Ascending aorta (tissue), 2 donors: ENCODE measurements around the gene WTAP. TPM values are rescaled to one million over a fixed set of nuclear protein-coding genes. Genes with fewer than 3 reads are reported as not detected.
A peak's percentile ranks its signal among the peaks of the same experiment; 100 is the strongest.
"Not testable (repeated sequence)": the region's sequence is repeated elsewhere in the genome, so short reads cannot be mapped to it uniquely, and the experiment has no call there.

Experiments
- DNase-seq, 2 donors: peaks; one replicate each; pipeline ENCODE4 v3.0.0-alpha.2; 2019; ENCODE audit warnings: low spot score in 2 of 2
- H3K27ac ChIP-seq, 2 donors: fragments of 200-600 bp; sonication (generic); one replicate each; pipeline ENCODE4 v1.5.1; 2016 to 2017; ENCODE audit warnings: mild to moderate bottlenecking in 1 of 2
- H3K27me3 ChIP-seq: fragments of 200-600 bp; sonication (generic); one replicate; pipeline ENCODE4 v1.5.1; 2017
- H3K36me3 ChIP-seq, 2 donors: fragments of 200-600 bp; sonication (generic); one replicate each; pipeline ENCODE4 v1.5.1; 2016
- H3K4me1 ChIP-seq, 2 donors: fragments of 200-600 bp; sonication (generic); one replicate each; pipeline ENCODE4 v1.5.1; 2016 to 2017; ENCODE audit warnings: mild to moderate bottlenecking in 1 of 2
- H3K4me3 ChIP-seq, 2 donors: fragments of 200-600 bp; sonication (generic); one replicate each; pipeline ENCODE4 v1.5.1; 2016 to 2017; ENCODE audit warnings: mild to moderate bottlenecking in 1 of 2
- H3K9me3 ChIP-seq, 2 donors: fragments of 200-600 bp; sonication (generic); one replicate each; pipeline ENCODE4 v1.5.1; 2016
- CTCF ChIP-seq, 3 experiments: fragments of 200-600 bp in 2 of 3; fragments of 450-650 bp in 1 of 3; sonication (generic) in 2 of 3; IDR thresholded peaks; one replicate each; pipeline ENCODE4 v1.5.1; 2016 to 2019; ENCODE audit warnings: antibody characterized with exemption in 3 of 3, mild to moderate bottlenecking in 1 of 3, moderate library complexity in 1 of 3
- intact Hi-C: fragments of 100-400 bp; cut with DNase I; formaldehyde crosslinking; loops from one replicate; pipeline ENCODE4 v1.15.1; 2023
- total RNA-seq: library from RNA; depleted of rRNA; stranded (reverse); fragments of >200 nt; gene quantifications from one replicate; pipeline ENCODE4 v1.1.0, GENCODE V29; 2016

The WTAP gene
- total RNA-seq, 1 donor from 2014 or later = 44.6 TPM

GRCh38 chr6:159686703-159687102, 40.6 kb upstream of the WTAP start:
- Histone ChIP-seq H3K27me3 (no peaks in the 10 kb centered on the region), H3K27ac (no peak overlapping the region), H3K4me3 (no peak overlapping the region), H3K36me3 (peaks cover 41 to 75% of the 10 kb centered on the region in 2 donors), H3K9me3 (no peaks in the 10 kb centered on the region), H3K4me1 (peaks cover 0 to 3% of the 10 kb centered on the region in 2 donors)
- DNase-seq = no peak
- intact Hi-C loops = no loop called here
- no peak for TF ChIP-seq CTCF (IDR thresholded peaks at IDR 0.05)

- Histone ChIP-seq H3K9me3 (no peaks in the 10 kb centered on the region), H3K27ac (no peak overlapping the region), H3K4me3 (no peak overlapping the region), H3K27me3 (no peaks in the 10 kb centered on the region), H3K36me3 (peaks cover 38 to 69% of the 10 kb centered on the region in 2 donors), H3K4me1 (peaks cover 3 to 8% of the 10 kb centered on the region in 2 donors)
- no peak for TF ChIP-seq CTCF (IDR thresholded peaks at IDR 0.05)
- no peak for DNase-seq
- intact Hi-C loops = no loop called here
Observed at GRCh38 chr6:159687341-159687740, 40.0 kb upstream of the WTAP start.

DNA sequence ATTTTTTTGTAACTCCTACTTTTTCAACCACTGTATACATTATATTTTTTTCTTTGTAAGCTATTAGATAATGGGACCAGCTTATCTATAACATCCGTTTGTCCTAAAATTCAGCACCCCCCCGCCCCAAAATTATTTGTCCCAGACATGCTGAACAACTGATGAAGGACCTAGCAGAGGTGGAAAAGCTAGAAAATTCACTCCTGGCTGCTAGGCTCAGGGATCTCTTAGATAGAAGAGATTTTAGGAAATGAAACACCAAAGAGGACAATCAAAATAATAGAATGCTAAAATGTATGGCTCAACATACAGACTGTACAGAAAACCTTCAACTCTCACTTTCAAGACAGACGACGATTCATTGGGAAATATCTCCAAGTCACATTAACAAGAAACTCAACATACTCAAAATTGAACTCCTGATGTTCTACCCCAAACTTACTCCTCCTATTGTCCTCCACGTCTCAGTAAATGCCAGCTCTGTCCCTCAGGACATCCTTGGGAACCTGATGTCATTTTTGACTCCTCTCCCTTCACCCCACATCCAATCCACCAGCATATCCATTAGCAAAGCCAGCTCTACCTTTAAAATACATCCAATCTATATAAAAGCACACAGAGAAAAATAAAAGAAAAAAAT, 38.9 kb upstream of the WTAP start:
- TF ChIP-seq CTCF (IDR thresholded peaks at IDR 0.05) = no peak
- Histone ChIP-seq H3K27me3 (no peaks in the 10 kb centered on the region), H3K27ac (no peak overlapping the region), H3K36me3 (peaks cover 33 to 59% of the 10 kb centered on the region in 2 donors), H3K4me3 (no peak overlapping the region), H3K4me1 (peaks cover 3 to 8% of the 10 kb centered on the region in 2 donors), H3K9me3 (no peaks in the 10 kb centered on the region)
- DNase-seq = no peak
- intact Hi-C loops = no loop called here

GRCh38 chr6:159689001-159689400, 38.3 kb upstream of the WTAP start:
- no peak for TF ChIP-seq CTCF (IDR thresholded peaks at IDR 0.05)
- Histone ChIP-seq H3K4me3 (no peak overlapping the region), H3K4me1 (peaks cover 3 to 8% of the 10 kb centered on the region in 2 donors), H3K27me3 (no peaks in the 10 kb centered on the region), H3K9me3 (no peaks in the 10 kb centered on the region), H3K27ac (no peak overlapping the region), H3K36me3 (peaks cover 28 to 52% of the 10 kb centered on the region in 2 donors)
- intact Hi-C loops = no loop called here
- DNase-seq = no peak

- not testable (repeated sequence) for H3K4me3 ChIP-seq, H3K4me1 ChIP-seq, H3K27me3 ChIP-seq, H3K27ac ChIP-seq, DNase-seq, H3K9me3 ChIP-seq
- intact Hi-C loops = loop anchor here (5.0 to 10.0 kb wide), 2 partner anchors 165 to 252 kb away; no protein-coding TSS in a partner anchor
- H3K36me3 ChIP-seq = peaks cover 18 to 42% of the 10 kb centered on the region in 2 donors
Observed at GRCh38 chr6:159690135-159690534, 37.2 kb upstream of the WTAP start.

- peaks cover 16 to 30% of the 10 kb centered on the region in 2 donors for H3K36me3 ChIP-seq
- intact Hi-C loops = loop anchor here (1.0 to 10.0 kb wide), 4 partner anchors 36 to 251 kb away; partner anchors contain the start of genes MRPL18 and WTAP
- peak; percentile 85 to 91 (median 86) for TF ChIP-seq CTCF (IDR thresholded peaks at IDR 0.05)
- H3K9me3 ChIP-seq = no peaks in the 10 kb centered on the region
- H3K27me3 ChIP-seq = no peaks in the 10 kb centered on the region
- peak overlapping the region; percentile 89 to 94 for H3K27ac ChIP-seq
- no peak for DNase-seq
- peak overlapping the region; percentile 74 to 97 for H3K4me3 ChIP-seq
- peaks cover 5 to 8% of the 10 kb centered on the region in 2 donors for H3K4me1 ChIP-seq
Observed at GRCh38 chr6:159691133-159691962, 36.0 kb upstream of the WTAP start.
